ENCODE results near the gene CPOX. TPM values are rescaled to one million over a fixed set of nuclear protein-coding genes. Genes with fewer than 3 reads are reported as not detected.
"Not testable (repeated sequence)": the region's sequence is repeated elsewhere in the genome, so short reads cannot be mapped to it uniquely, and the experiment has no call there.

The CPOX gene
- polyA plus RNA-seq (ENCODE audit: insufficient read length in 4 of 4): 10 to 100 TPM; 22.2 to 28.6 (median 23.5) TPM

GRCh38 chr3:98593046-98593936 is at the start of gene CPOX:
TSS of gene CPOX (minus strand) at chr3:98593611. CDS start at chr3:98593504, 107 bp downstream.
- DNase-seq (ENCODE audit: low read depth in 4 of 4, low spot score in 2 of 4): peak; percentile 62 to 77 (median 74)

- DNase-seq (ENCODE audit: low read depth in 4 of 4, low spot score in 2 of 4): not testable (repeated sequence)
Observed at GRCh38 chr3:98642769-98643168, 49.4 kb upstream of the CPOX start.

- DNase-seq (ENCODE audit: low read depth in 4 of 4, low spot score in 2 of 4): not testable (repeated sequence)
Observed at GRCh38 chr3:98641756-98642155, 48.3 kb upstream of the CPOX start.

- DNase-seq (ENCODE audit: low read depth in 4 of 4, low spot score in 2 of 4): not testable (repeated sequence)
Observed at GRCh38 chr3:98638515-98638914, 45.1 kb upstream of the CPOX start.

- no peak for DNase-seq (ENCODE audit: low read depth in 4 of 4, low spot score in 2 of 4)
Observed at GRCh38 chr3:98630416-98630815, 37.0 kb upstream of the CPOX start.

- DNase-seq (ENCODE audit: low read depth in 4 of 4, low spot score in 2 of 4): no peak
Observed at GRCh38 chr3:98628317-98628716, 34.9 kb upstream of the CPOX start.

GRCh38 chr3:98626151-98626550 is 32.7 kb upstream of the CPOX start:
- no peak for DNase-seq (ENCODE audit: low read depth in 4 of 4, low spot score in 2 of 4)

- no peak for DNase-seq (ENCODE audit: low read depth in 4 of 4, low spot score in 2 of 4)
Observed at GRCh38 chr3:98623572-98624280, 30.3 kb upstream of the CPOX start.

- DNase-seq (ENCODE audit: low read depth in 4 of 4, low spot score in 2 of 4): no peak
Observed at GRCh38 chr3:98617841-98618240, 24.4 kb upstream of the CPOX start.

GRCh38 chr3:98613616-98614015 is 20.2 kb upstream of the CPOX start:
- no peak for DNase-seq (ENCODE audit: low read depth in 4 of 4, low spot score in 2 of 4)

GRCh38 chr3:98612996-98613517 is 19.6 kb upstream of the CPOX start:
- DNase-seq (ENCODE audit: low read depth in 4 of 4, low spot score in 2 of 4): no peak

- DNase-seq (ENCODE audit: low read depth in 4 of 4, low spot score in 2 of 4): no peak
Observed at GRCh38 chr3:98612587-98612986, 19.2 kb upstream of the CPOX start.

- DNase-seq (ENCODE audit: low read depth in 4 of 4, low spot score in 2 of 4): no peak
Observed at GRCh38 chr3:98608029-98608428, 14.6 kb upstream of the CPOX start.

GRCh38 chr3:98603580-98603979 is 10.2 kb upstream of the CPOX start:
- DNase-seq (ENCODE audit: low read depth in 4 of 4, low spot score in 2 of 4): no peak

GRCh38 chr3:98602078-98602678 is 8.8 kb upstream of the CPOX start:
- peak in 3 of 4 donors; percentile 26 to 53 (median 34) for DNase-seq (ENCODE audit: low read depth in 4 of 4, low spot score in 2 of 4)

GRCh38 chr3:98601180-98601579 is 7.8 kb upstream of the CPOX start:
- DNase-seq (ENCODE audit: low read depth in 4 of 4, low spot score in 2 of 4): no peak

GRCh38 chr3:98600412-98601095 is 7.1 kb upstream of the CPOX start:
- no peak for DNase-seq (ENCODE audit: low read depth in 4 of 4, low spot score in 2 of 4)

GRCh38 chr3:98599647-98600411 is 6.4 kb upstream of the CPOX start:
- no peak for DNase-seq (ENCODE audit: low read depth in 4 of 4, low spot score in 2 of 4)

- DNase-seq (ENCODE audit: low read depth in 4 of 4, low spot score in 2 of 4): no peak
Observed at GRCh38 chr3:98598492-98598891, 5.1 kb upstream of the CPOX start.

All from left renal cortex interstitium (tissue), 4 donors.